Activated CD4-positive, alpha-beta memory T cell treated with anti-CD3 and anti-CD28 coated beads, Interleukin-2, amount 10 ng/mL, durations not matched to agents 7 days and 5 days (primary cell): ENCODE data around the gene TRPM5. TPM values are rescaled to one million over a fixed set of nuclear protein-coding genes. Genes with fewer than 3 reads are reported as not detected.

Experiments
- CTCF ChIA-PET: fragments of 350-600 bp; sonication (Branson Sonifier 250); formaldehyde crosslinking; loops from one replicate; lab custom pipeline; 2021; ENCODE audit warnings: antibody characterized with exemption, inconsistent platforms; lab: Charles Lee
- POLR2A ChIA-PET: fragments of 350-600 bp; sonication (Branson Sonifier 250); formaldehyde crosslinking; loops from one replicate; lab custom pipeline; 2021; ENCODE audit warnings: antibody characterized with exemption; lab: Charles Lee
- DNase-seq: peaks from one replicate; pipeline ENCODE4 v3.0.0-alpha.2; 2020
- H3K27ac Mint-ChIP-seq: one replicate; pipeline ENCODE4 v1.8.0; 2021; ENCODE audit warnings: mild to moderate bottlenecking, mixed read lengths
- H3K27me3 Mint-ChIP-seq: one replicate; pipeline ENCODE4 v1.8.0; 2021; ENCODE audit warnings: mixed read lengths
- H3K36me3 Mint-ChIP-seq: one replicate; pipeline ENCODE4 v1.8.0; 2021; ENCODE audit warnings: low read depth, mixed read lengths
- H3K4me1 Mint-ChIP-seq: one replicate; pipeline ENCODE4 v1.8.0; 2021; ENCODE audit warnings: mixed read lengths
- H3K4me3 Mint-ChIP-seq: one replicate; pipeline ENCODE4 v1.8.0; 2021; ENCODE audit warnings: mild to moderate bottlenecking, mixed read lengths
- H3K9me3 Mint-ChIP-seq: one replicate; pipeline ENCODE4 v1.8.0; 2021; ENCODE audit warnings: mixed read lengths
- total RNA-seq, 2 experiments: library from RNA; stranded (reverse); gene quantifications; one replicate each; pipeline ENCODE4 v1.2.3, GENCODE V29; 2021

The TRPM5 gene
- total RNA-seq, 2 experiments from 2014 or later, result not detected

GRCh38 chr11:2398664-2399355 lies 45.5 kb downstream of the TRPM5 start:
- peak overlapping the region; percentile 87 for H3K27ac Mint-ChIP-seq
- no peaks in the 10 kb centered on the region for H3K9me3 Mint-ChIP-seq
- H3K36me3 Mint-ChIP-seq, result peaks cover 26% of the 10 kb centered on the region
- CTCF ChIA-PET, result interaction anchor here (0.9 to 6.5 kb wide), 3 partner anchors 11 to 93 kb away, joined by 3 to 42 read pairs (median 34); no protein-coding TSS in a partner anchor
- H3K4me3 Mint-ChIP-seq, result peak overlapping the region; percentile 87
- H3K27me3 Mint-ChIP-seq, result no peaks in the 10 kb centered on the region
- peaks cover 27% of the 10 kb centered on the region for H3K4me1 Mint-ChIP-seq
- POLR2A ChIA-PET, result interaction anchor here (1.1 to 3.2 kb wide), 5 partner anchors 12 to 95 kb away, joined by 3 to 27 read pairs (median 5); partner anchors contain the start of genes C11orf21 and TSPAN32
- DNase-seq, result no peak

- no peak for DNase-seq
- no peak overlapping the region for H3K4me3 Mint-ChIP-seq
- no peak overlapping the region for H3K27ac Mint-ChIP-seq
- H3K27me3 Mint-ChIP-seq, result no peaks in the 10 kb centered on the region
- ChIA-PET POLR2A (interaction anchor here (1.2 kb wide), 1 partner anchor 10 kb away, joined by 3 read pairs; no protein-coding TSS in a partner anchor), CTCF (no interaction called here)
- no peaks in the 10 kb centered on the region for H3K9me3 Mint-ChIP-seq
- peaks cover 20% of the 10 kb centered on the region for H3K4me1 Mint-ChIP-seq
- peaks cover 16% of the 10 kb centered on the region for H3K36me3 Mint-ChIP-seq
Observed at GRCh38 chr11:2397005-2397404, 47.3 kb downstream of the TRPM5 start.

- no peak overlapping the region for H3K4me3 Mint-ChIP-seq
- ChIA-PET POLR2A (interaction anchor here (1.2 kb wide), 1 partner anchor 9 kb away, joined by 3 read pairs; no protein-coding TSS in a partner anchor), CTCF (no interaction called here)
- H3K36me3 Mint-ChIP-seq, result peaks cover 16% of the 10 kb centered on the region
- H3K4me1 Mint-ChIP-seq, result peaks cover 14% of the 10 kb centered on the region
- no peak overlapping the region for H3K27ac Mint-ChIP-seq
- H3K9me3 Mint-ChIP-seq, result no peaks in the 10 kb centered on the region
- no peaks in the 10 kb centered on the region for H3K27me3 Mint-ChIP-seq
- DNase-seq, result no peak
Observed at GRCh38 chr11:2396471-2396870, 47.8 kb downstream of the TRPM5 start.

- POLR2A ChIA-PET, result interaction anchor here (1.2 kb wide), 1 partner anchor 9 kb away, joined by 3 read pairs; no protein-coding TSS in a partner anchor
- Mint-ChIP-seq H3K9me3 (no peaks in the 10 kb centered on the region), H3K27me3 (no peaks in the 10 kb centered on the region), H3K36me3 (peaks cover 14% of the 10 kb centered on the region), H3K27ac (no peak overlapping the region), H3K4me1 (peaks cover 12% of the 10 kb centered on the region), H3K4me3 (no peak overlapping the region)
- DNase-seq, result no peak
- CTCF ChIA-PET, result no interaction called here
Observed at GRCh38 chr11:2395856-2396255, 48.5 kb downstream of the TRPM5 start.

DNA sequence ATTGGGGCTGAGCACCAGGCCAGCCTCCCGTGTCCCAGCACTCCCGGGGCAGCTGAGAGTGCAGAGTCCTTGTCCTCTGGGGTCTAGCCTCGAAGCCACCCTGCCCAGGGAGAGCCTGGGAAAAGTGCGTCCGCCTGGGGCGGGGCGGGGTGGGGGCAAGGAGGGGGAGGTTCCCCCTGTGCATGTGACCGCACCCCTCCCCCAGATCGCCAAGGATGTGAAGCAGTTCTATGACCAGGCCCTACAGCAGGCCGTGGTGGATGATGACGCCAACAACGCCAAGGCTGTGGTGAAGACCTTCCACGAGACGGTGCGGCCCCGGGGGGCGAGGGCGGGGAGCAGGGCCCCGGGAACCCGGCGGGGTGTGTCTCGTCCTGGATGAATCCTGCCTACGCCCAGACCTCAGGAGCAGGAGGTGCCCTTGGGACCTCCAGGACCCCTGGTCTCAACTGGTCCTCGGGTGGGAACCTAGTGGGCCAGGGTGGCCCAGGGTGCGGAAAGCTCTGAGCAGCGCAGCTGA lies 49.0 kb downstream of the TRPM5 start:
- H3K27me3 Mint-ChIP-seq, result no peaks in the 10 kb centered on the region
- H3K4me1 Mint-ChIP-seq, result peaks cover 15% of the 10 kb centered on the region
- H3K27ac Mint-ChIP-seq, result no peak overlapping the region
- peaks cover 11% of the 10 kb centered on the region for H3K36me3 Mint-ChIP-seq
- no peak overlapping the region for H3K4me3 Mint-ChIP-seq
- H3K9me3 Mint-ChIP-seq, result no peaks in the 10 kb centered on the region
- POLR2A ChIA-PET, result no interaction called here
- no peak for DNase-seq
- CTCF ChIA-PET, result no interaction called here

GRCh38 chr11:2394818-2395105 lies 49.6 kb downstream of the TRPM5 start:
- no peak overlapping the region for H3K4me3 Mint-ChIP-seq
- H3K27me3 Mint-ChIP-seq, result no peaks in the 10 kb centered on the region
- ChIA-PET CTCF (no interaction called here), POLR2A (no interaction called here)
- no peaks in the 10 kb centered on the region for H3K9me3 Mint-ChIP-seq
- no peak for DNase-seq
- peaks cover 11% of the 10 kb centered on the region for H3K36me3 Mint-ChIP-seq
- H3K27ac Mint-ChIP-seq, result no peak overlapping the region
- H3K4me1 Mint-ChIP-seq, result peaks cover 19% of the 10 kb centered on the region

Other genes with a start within 250 kb of the TRPM5 start
- gene ASCL2, start 173.9 kb downstream of the TRPM5 start, total RNA-seq, result under 1 TPM; 0.35 to 0.68 TPM
- gene C11orf21, start 142.6 kb downstream of the TRPM5 start, total RNA-seq, result 10 to 100 TPM; 66.0 to 68.3 TPM
- gene TSPAN32, start 142.5 kb downstream of the TRPM5 start, total RNA-seq, result 10 to 100 TPM; 48.0 to 50.1 TPM
- 100 to 1,000 TPM; 192 TPM for gene CD81, start 67.2 kb downstream of the TRPM5 start, total RNA-seq
- 10 to 100 TPM; 46.4 to 46.5 TPM for gene TSSC4, start 43.8 kb downstream of the TRPM5 start, total RNA-seq
- 10 to 100 TPM; 14.8 to 15.0 TPM for gene KCNQ1, start 494 bp upstream of the TRPM5 start, total RNA-seq